SH-SY5Y (cell line): Measurements from ENCODE around the gene GLUL.

Experiments used
- GATA2 ChIP-seq: IDR thresholded peaks from 2 replicates; pipeline ENCODE4 v1.6.1; 2011; ENCODE audit warnings: mild to moderate bottlenecking, low read depth, low read length
- GATA3 ChIP-seq: IDR thresholded peaks from 2 replicates; pipeline ENCODE4 v1.6.1; 2011; ENCODE audit warnings: low read depth, mild to moderate bottlenecking, low read length, moderate library complexity

DNA sequence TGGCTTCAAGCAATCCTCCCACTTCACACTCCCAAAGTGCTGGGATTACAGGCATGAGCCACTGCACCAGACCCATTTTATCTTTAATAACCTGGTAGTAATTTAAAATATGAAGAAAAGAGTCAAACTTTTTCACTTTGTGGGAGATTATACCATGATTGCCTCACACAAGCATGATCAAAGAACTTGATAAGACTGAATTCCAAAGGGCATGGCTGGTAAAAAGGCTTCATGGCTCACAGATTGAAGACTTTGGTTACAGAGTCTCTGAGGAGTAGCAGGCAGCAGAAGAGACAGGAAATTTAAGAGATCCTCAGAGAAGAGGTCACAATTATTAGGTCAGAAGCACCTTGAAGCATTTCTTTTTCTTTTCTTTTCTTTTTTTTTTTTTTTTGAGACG, 42.0 kb upstream of the GLUL start:
- TF ChIP-seq GATA2 (no peak), GATA3 (no peak)
